H1 (cell line): ENCODE results near the gene KRTAP15-1. TPM values are rescaled to one million over a fixed set of nuclear protein-coding genes. Genes with fewer than 3 reads are reported as not detected.

Experiments used
- BRCA1 ChIP-seq: IDR thresholded peaks from 2 replicates; pipeline ENCODE4 v1.6.1; 2012; ENCODE audit warnings: low read depth, low read length, improper control_type of control experiment
- CHD1 ChIP-seq: IDR thresholded peaks from 2 replicates; pipeline ENCODE4 v1.6.1; 2012; ENCODE audit warnings: low read depth, low read length, improper control_type of control experiment
- CHD7 ChIP-seq: fragments of 300-600 bp; sonication (generic); IDR thresholded peaks from 2 replicates; pipeline ENCODE4 v1.7.1; 2012; ENCODE audit warnings: low read length, moderate library complexity, mild to moderate bottlenecking, inconsistent platforms; ENCODE audit not compliant: insufficient replicate concordance
- CTBP2 ChIP-seq: IDR thresholded peaks from 2 replicates; pipeline ENCODE4 v1.7.0; 2011; ENCODE audit warnings: borderline replicate concordance, mild to moderate bottlenecking, moderate library complexity, mixed read lengths, low read length; ENCODE audit not compliant: insufficient read depth, insufficient read length
- JUN ChIP-seq: IDR thresholded peaks from 2 replicates; pipeline ENCODE4 v1.6.1; 2011; ENCODE audit warnings: low read depth, mild to moderate bottlenecking, improper control_type of control experiment, low read length
- PHF8 ChIP-seq: fragments of 200-600 bp; sonication (generic); conservative IDR thresholded peaks from 2 replicates; pipeline ENCODE4 v1.7.1; 2012; ENCODE audit warnings: low read depth, mild to moderate bottlenecking, inconsistent platforms, low read length, moderate library complexity
- SIRT6 ChIP-seq: IDR thresholded peaks from one replicate; pipeline ENCODE4 v1.7.1; 2012; ENCODE audit warnings: low read length, inconsistent platforms
- SP2 ChIP-seq: IDR thresholded peaks from 2 replicates; pipeline ENCODE4 v1.6.1; 2012; ENCODE audit warnings: mild to moderate bottlenecking, low read length, inconsistent platforms
- TBP ChIP-seq: IDR thresholded peaks from 2 replicates; pipeline ENCODE4 v1.6.1; 2011; ENCODE audit warnings: low read depth, low read length, improper control_type of control experiment
- polyA plus RNA-seq, 7 experiments: library from polyadenylated mRNA; depleted of rRNA in 3 of 7; stranded (reverse) in 5 of 7; unstranded in 2 of 7; fragments of >200 nt in 5 of 7; fragments of 200-250 nt in 2 of 7; gene quantifications; 1 replicate in 5 of 7; 2 replicates in 1 of 7; 4 replicates in 1 of 7; pipeline versions ENCODE4 v1.2.1 to v1.2.3, GENCODE V29; 2011 to 2013; ENCODE audit warnings: missing spikeins in 2 of 7, mixed read lengths in 2 of 7
- total RNA-seq: library from RNA; stranded (reverse); fragmentation: NEBNext Ultra II Directional; extraction: Animal tissue kit (Norgen Biotek cat#: 25700); gene quantifications from 2 replicates; pipeline ENCODE4 v1.2.1, GENCODE V29; 2021

The KRTAP15-1 gene
- total and polyA plus RNA-seq, 2 of the 8 experiments (the other 6 are each of a cell fraction or from before 2014, with no cell fraction given) = not detected

GRCh38 chr21:30391492-30392025 lies 48.5 kb upstream of the KRTAP15-1 start (continued):
- TF ChIP-seq CHD7 = no peak
- no peak for TF ChIP-seq JUN
- no peak for TF ChIP-seq PHF8
- TF ChIP-seq TBP = no peak
- TF ChIP-seq CTBP2 = no peak
- no peak for TF ChIP-seq CHD1
- TF ChIP-seq SIRT6 = no peak
- TF ChIP-seq BRCA1 = no peak
- no peak for TF ChIP-seq SP2
